OCI-LY3 (cell line): Measurements from ENCODE around the gene OBSCN.

ENCODE experiments used
- H2AFZ ChIP-seq: fragments of 200-600, 300-600 bp; shearing (Covaris generic); 2 replicates; pipeline ENCODE4 v1.6.0; 2014; ENCODE audit warnings: antibody characterized with exemption, low read depth, low read length
- H3K27ac ChIP-seq: fragments of 200-600, 300-600 bp; sonication (generic); 2 replicates; pipeline ENCODE4 v1.5.1; 2014; ENCODE audit warnings: mild to moderate bottlenecking, low read length, moderate library complexity, mixed read lengths
- H3K27me3 ChIP-seq: fragments of 200-600, 300-600 bp; sonication (generic); 2 replicates; pipeline ENCODE4 v1.6.1; 2014; ENCODE audit warnings: low read depth, low read length, mixed read lengths
- H3K36me3 ChIP-seq: fragments of 200-600, 300-600 bp; sonication (generic); replicated peaks from 2 replicates; pipeline ENCODE3; 2014; ENCODE audit warnings: low read depth, low read length, mixed read lengths
- H3K4me1 ChIP-seq: fragments of 300-600, 200-600 bp; sonication (generic); 2 replicates; pipeline ENCODE4 v1.6.1; 2014; ENCODE audit warnings: low read length, mixed read lengths
- H3K4me2 ChIP-seq: fragments of 200-600, 300-600 bp; sonication (generic); 2 replicates; pipeline ENCODE4 v1.6.1; 2014; ENCODE audit warnings: low read length, mixed read lengths
- H3K4me3 ChIP-seq: fragments of 300-600, 200-600 bp; sonication (generic); 2 replicates; pipeline ENCODE4 v1.5.1; 2014; ENCODE audit warnings: antibody characterized with exemption, mild to moderate bottlenecking, low read length, moderate library complexity
- H3K79me2 ChIP-seq: fragments of 300-600, 200-600 bp; shearing (Covaris generic); 2 replicates; pipeline ENCODE4 v1.6.1; 2014; ENCODE audit warnings: mild to moderate bottlenecking, low read length, mixed read lengths
- H3K9ac ChIP-seq: fragments of 300-600, 200-600 bp; shearing (Covaris generic); 2 replicates; pipeline ENCODE4 v1.6.0; 2014; ENCODE audit warnings: mild to moderate bottlenecking, low read length, moderate library complexity
- H3K9me3 ChIP-seq: fragments of 200-600, 300-600 bp; shearing (Covaris generic); 2 replicates; pipeline ENCODE4 v1.6.1; 2014; ENCODE audit warnings: low read length, mixed read lengths; ENCODE audit not compliant: insufficient read depth
- H4K20me1 ChIP-seq: fragments of 200-600, 300-600 bp; sonication (generic); 2 replicates; pipeline ENCODE4 v1.6.1; 2016; ENCODE audit warnings: low read length, mixed read lengths; ENCODE audit not compliant: insufficient read depth
- EZH2phosphoT487 ChIP-seq: fragments of 200-600 bp; shearing (Covaris generic); IDR thresholded peaks from 2 replicates; pipeline ENCODE4 v1.6.1; 2018; ENCODE audit warnings: antibody characterized with exemption, mixed run types, low read depth
- TF ChIP-seq, protein P1 (sequence below): fragments of 200-600, 300-600 bp; sonication (generic); IDR thresholded peaks from 2 replicates; pipeline ENCODE4 v1.5.1; 2014; ENCODE audit warnings: antibody characterized with exemption, low read length, low read depth

OBSCN gene

DNA sequence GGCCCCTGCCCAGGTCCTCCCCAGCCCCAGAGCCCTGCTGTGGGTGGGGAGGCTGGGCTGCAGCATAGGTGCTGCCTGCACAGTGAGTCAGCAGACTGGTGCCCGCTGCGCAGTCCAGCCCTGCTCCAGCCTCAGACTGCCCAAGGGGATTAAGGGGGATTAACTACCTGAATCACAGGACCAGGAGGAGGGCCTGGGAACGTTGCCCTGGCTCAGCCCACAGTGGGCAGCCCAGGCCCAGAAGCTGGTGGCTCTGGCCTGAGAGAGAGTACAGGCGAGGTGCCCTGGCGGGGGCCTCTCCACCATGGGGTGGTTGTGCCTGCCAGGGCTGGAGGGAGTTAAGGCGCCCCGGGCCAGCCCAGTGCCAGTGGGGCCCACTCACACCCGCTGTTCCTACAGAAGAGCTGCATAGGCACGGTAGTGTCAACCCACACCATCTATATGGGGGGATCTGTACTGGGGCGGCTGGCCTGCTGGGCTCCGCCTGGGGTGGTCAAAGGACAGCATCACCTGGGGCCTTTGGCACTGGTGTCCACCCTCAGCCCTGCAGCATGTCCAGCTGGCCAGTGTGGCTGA lies 2.3 kb downstream of the OBSCN start:
- Histone ChIP-seq H3K4me2 (no peak overlapping the region), H3K79me2 (no peaks in the 10 kb centered on the region), H3K27ac (no peak overlapping the region)

DNA sequence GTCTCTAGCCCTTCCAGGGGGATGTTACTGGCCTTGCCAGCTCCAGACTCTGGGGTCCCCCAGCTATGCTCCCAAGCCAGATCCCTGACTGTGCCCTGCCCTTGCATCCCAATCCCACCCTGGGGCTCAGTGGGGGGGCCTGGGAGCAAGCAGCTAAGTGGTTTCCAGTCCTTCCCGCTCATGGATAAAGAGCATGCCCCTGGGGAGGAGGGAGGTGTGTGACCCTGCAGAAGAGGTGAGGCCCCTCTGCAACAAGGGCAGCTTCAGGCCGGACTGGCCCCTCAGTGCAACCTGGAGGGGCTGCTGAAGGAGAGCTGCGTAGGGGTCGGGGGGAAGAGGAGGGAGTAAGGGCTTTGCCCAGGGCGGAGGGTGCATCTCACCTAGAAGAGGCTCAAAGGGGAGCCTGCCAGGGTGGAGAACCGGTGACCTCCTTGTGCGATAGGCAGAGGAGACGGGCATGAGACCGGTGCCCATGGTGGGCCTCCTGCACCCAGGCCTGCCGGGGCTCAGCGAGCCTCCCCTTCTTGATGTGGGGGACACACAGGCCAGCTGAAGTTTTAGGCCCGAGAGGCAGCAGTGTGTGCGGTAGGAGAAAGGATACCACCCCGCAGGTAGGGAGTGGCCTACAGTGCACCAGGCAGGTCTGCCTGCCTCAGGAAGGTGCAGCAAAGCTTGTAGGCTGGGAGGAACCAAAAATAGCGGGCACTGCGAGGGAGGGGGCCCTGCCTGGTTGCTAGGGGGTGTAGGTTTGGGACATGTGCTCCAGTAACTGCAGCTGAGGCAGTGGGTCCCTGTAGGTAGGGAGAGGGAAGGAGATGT lies 3.1 kb downstream of the OBSCN start:
- Histone ChIP-seq H3K27me3 (no peaks in the 10 kb centered on the region), H3K4me3 (no peak overlapping the region), H3K4me2 (no peak overlapping the region), H3K9ac (no peak overlapping the region), H2AFZ (no peak overlapping the region), H3K36me3 (no peaks in the 10 kb centered on the region), H3K4me1 (no peaks in the 10 kb centered on the region), H3K79me2 (no peaks in the 10 kb centered on the region), H4K20me1 (no peaks in the 10 kb centered on the region), H3K9me3 (no peaks in the 10 kb centered on the region), H3K27ac (no peak overlapping the region)
- no peak for TF ChIP-seq EZH2phosphoT487
- TF ChIP-seq, protein P1, sequence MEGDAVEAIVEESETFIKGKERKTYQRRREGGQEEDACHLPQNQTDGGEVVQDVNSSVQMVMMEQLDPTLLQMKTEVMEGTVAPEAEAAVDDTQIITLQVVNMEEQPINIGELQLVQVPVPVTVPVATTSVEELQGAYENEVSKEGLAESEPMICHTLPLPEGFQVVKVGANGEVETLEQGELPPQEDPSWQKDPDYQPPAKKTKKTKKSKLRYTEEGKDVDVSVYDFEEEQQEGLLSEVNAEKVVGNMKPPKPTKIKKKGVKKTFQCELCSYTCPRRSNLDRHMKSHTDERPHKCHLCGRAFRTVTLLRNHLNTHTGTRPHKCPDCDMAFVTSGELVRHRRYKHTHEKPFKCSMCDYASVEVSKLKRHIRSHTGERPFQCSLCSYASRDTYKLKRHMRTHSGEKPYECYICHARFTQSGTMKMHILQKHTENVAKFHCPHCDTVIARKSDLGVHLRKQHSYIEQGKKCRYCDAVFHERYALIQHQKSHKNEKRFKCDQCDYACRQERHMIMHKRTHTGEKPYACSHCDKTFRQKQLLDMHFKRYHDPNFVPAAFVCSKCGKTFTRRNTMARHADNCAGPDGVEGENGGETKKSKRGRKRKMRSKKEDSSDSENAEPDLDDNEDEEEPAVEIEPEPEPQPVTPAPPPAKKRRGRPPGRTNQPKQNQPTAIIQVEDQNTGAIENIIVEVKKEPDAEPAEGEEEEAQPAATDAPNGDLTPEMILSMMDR: no peak

More for the DNA sequence above, 2.3 kb downstream of the OBSCN start:
- Histone ChIP-seq H3K9ac (no peak overlapping the region), H4K20me1 (no peaks in the 10 kb centered on the region), H3K9me3 (no peaks in the 10 kb centered on the region), H2AFZ (no peak overlapping the region), H3K4me3 (no peak overlapping the region), H3K36me3 (no peaks in the 10 kb centered on the region), H3K27me3 (no peaks in the 10 kb centered on the region), H3K4me1 (no peaks in the 10 kb centered on the region)
- TF ChIP-seq, protein P1: no peak
- TF ChIP-seq EZH2phosphoT487: no peak

DNA sequence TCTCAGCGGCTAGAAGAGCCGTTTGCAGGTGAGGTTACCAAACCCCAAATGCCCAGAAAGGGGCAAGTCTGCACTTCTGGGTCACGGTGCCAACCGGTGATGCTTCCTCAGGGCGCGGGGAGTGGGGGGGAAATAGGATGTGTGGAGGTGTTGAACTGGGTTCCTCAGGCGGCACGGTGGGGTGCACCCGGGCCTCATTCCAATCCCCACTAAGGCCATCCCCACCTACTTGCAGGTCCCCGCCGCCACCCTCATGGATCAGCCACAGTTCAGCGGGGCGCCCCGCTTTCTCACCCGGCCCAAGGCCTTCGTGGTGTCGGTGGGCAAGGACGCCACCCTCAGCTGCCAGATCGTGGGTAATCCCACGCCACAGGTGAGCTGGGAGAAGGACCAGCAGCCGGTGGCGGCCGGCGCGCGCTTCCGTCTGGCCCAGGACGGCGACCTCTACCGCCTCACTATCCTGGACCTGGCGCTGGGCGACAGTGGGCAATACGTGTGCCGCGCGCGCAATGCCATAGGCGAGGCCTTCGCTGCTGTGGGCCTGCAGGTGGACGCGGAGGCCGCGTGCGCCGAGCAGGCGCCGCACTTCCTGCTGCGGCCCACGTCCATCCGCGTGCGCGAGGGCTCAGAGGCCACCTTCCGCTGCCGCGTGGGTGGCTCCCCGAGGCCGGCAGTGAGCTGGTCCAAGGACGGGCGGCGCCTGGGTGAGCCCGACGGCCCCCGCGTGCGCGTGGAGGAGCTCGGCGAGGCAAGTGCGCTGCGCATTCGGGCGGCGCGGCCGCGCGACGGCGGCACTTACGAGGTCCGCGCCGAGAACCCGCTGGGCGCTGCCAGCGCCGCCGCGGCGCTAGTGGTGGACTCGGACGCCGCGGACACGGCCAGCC lies 3.9 kb downstream of the OBSCN start:
- TF ChIP-seq EZH2phosphoT487: no peak
- TF ChIP-seq, protein P1: no peak
- no peak overlapping the region for H3K4me2 ChIP-seq
- no peak overlapping the region for H3K9ac ChIP-seq
- H3K9me3 ChIP-seq: no peaks in the 10 kb centered on the region
- H4K20me1 ChIP-seq: no peaks in the 10 kb centered on the region
- no peaks in the 10 kb centered on the region for H3K4me1 ChIP-seq
- no peaks in the 10 kb centered on the region for H3K36me3 ChIP-seq
- H3K79me2 ChIP-seq: no peaks in the 10 kb centered on the region
- H2AFZ ChIP-seq: no peak overlapping the region
- no peak overlapping the region for H3K27ac ChIP-seq
- no peaks in the 10 kb centered on the region for H3K27me3 ChIP-seq
- H3K4me3 ChIP-seq: no peak overlapping the region

DNA sequence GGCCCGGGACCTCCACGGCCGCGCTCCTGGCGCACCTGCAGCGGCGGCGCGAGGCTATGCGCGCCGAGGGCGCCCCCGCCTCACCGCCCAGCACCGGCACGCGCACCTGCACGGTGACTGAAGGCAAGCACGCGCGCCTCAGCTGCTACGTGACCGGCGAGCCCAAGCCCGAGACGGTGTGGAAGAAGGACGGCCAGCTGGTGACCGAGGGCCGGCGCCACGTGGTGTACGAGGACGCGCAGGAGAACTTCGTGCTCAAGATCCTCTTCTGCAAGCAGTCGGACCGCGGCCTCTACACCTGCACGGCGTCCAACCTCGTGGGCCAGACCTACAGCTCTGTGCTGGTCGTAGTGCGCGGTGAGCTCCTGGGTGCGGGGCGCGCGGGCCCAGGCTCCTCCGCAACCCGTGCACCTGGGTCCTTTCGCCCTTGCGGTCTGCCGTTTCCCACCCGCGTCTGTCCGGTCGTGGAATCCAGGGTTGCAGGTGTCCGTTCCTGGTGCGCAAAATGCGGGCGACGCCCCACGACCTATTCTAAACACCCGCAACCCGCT lies 4.6 kb downstream of the OBSCN start:
- Histone ChIP-seq H3K4me3 (no peak overlapping the region), H3K4me2 (no peak overlapping the region; the same call in 1 of the 2 replicates), H3K27ac (no peak overlapping the region)

More for the DNA sequence above, 4.6 kb downstream of the OBSCN start:
- Histone ChIP-seq H3K9me3 (no peaks in the 10 kb centered on the region), H3K36me3 (no peaks in the 10 kb centered on the region), H3K4me1 (no peaks in the 10 kb centered on the region), H3K9ac (no peak overlapping the region), H3K79me2 (no peaks in the 10 kb centered on the region), H3K27me3 (no peaks in the 10 kb centered on the region), H2AFZ (no peak overlapping the region), H4K20me1 (no peaks in the 10 kb centered on the region)
- TF ChIP-seq EZH2phosphoT487: no peak
- TF ChIP-seq, protein P1: no peak
